OCI-LY7 (cell line): ENCODE data around the gene OMG. TPM values are rescaled to one million over a fixed set of nuclear protein-coding genes. Genes with fewer than 3 reads are reported as not detected.

Experiments used
- BruUV-seq: library from RNA; stranded (reverse); fragments of 400-500 nt; replicated peaks from 2 replicates; lab custom pipeline; 2021; lab: Mats Ljungman, UMichigan
- CTCF ChIA-PET: fragments of 300-600 bp; sonication (Branson Sonifier 250); formaldehyde crosslinking; loops from one replicate; lab custom pipeline; 2022; ENCODE audit warnings: antibody characterized with exemption; ENCODE audit not compliant: unreplicated experiment; lab: Charles Lee
- POLR2A ChIA-PET: fragments of 300-600 bp; sonication (Branson Sonifier 250); formaldehyde crosslinking; loops from one replicate; lab custom pipeline; 2022; ENCODE audit warnings: antibody characterized with exemption; lab: Charles Lee
- DNase-seq: peaks from one replicate; pipeline ENCODE4 v3.0.0-alpha.2; 2015; ENCODE audit warnings: low spot score
- H2AFZ ChIP-seq: fragments of 200-600 bp; sonication (generic), shearing (Covaris generic); 2 replicates; pipeline ENCODE4 v1.6.1; 2014; ENCODE audit warnings: mild to moderate bottlenecking, antibody characterized with exemption, low read length, moderate library complexity
- H3K27ac ChIP-seq: fragments of 200-600 bp; sonication (generic); 2 replicates; pipeline ENCODE4 v1.5.1; 2014; ENCODE audit warnings: mixed run types, low read depth, mild to moderate bottlenecking, moderate library complexity, low read length, inconsistent platforms; ENCODE audit not compliant: poor library complexity, severe bottlenecking
- H3K36me3 ChIP-seq: fragments of 200-600 bp; sonication (generic); 2 replicates; pipeline ENCODE4 v1.6.1; 2014; ENCODE audit warnings: mild to moderate bottlenecking, antibody characterized with exemption, low read length, moderate library complexity, mixed read lengths; ENCODE audit not compliant: insufficient read depth
- H3K4me1 ChIP-seq: fragments of 200-600 bp; sonication (generic); 2 replicates; pipeline ENCODE4 v1.5.1; 2014; ENCODE audit warnings: mild to moderate bottlenecking, low read length; ENCODE audit not compliant: insufficient read depth, poor library complexity, severe bottlenecking
- H3K4me2 ChIP-seq: fragments of 200-600 bp; sonication (generic); 2 replicates; pipeline ENCODE4 v1.6.1; 2014; ENCODE audit warnings: mild to moderate bottlenecking, low read length
- H3K4me3 ChIP-seq: fragments of 200-600 bp; sonication (generic); 2 replicates; pipeline ENCODE4 v1.5.1; 2014; ENCODE audit warnings: mild to moderate bottlenecking, low read depth, low read length; ENCODE audit not compliant: poor library complexity, severe bottlenecking
- H3K79me2 ChIP-seq: fragments of 200-600 bp; sonication (generic); 2 replicates; pipeline ENCODE4 v1.6.1; 2016; ENCODE audit warnings: low read depth, mild to moderate bottlenecking, low read length, moderate library complexity, mixed read lengths; ENCODE audit not compliant: insufficient read depth
- H3K9me2 ChIP-seq: fragments of 200-600 bp; sonication (generic); 2 replicates; pipeline ENCODE4 v1.6.1; 2016; ENCODE audit warnings: mild to moderate bottlenecking, low read length, mixed read lengths; ENCODE audit not compliant: insufficient read depth
- H3K9me3 ChIP-seq: fragments of 200-600 bp; sonication (generic); 2 replicates; pipeline ENCODE4 v1.6.1; 2014; ENCODE audit warnings: mild to moderate bottlenecking, mixed run types, low read length, mixed read lengths
- H4K20me1 ChIP-seq: fragments of 200-600 bp; sonication (generic); 2 replicates; pipeline ENCODE4 v1.6.1; 2014; ENCODE audit warnings: mild to moderate bottlenecking, antibody characterized with exemption, low read length, moderate library complexity, mixed read lengths; ENCODE audit not compliant: insufficient read depth
- CTCF ChIP-seq: fragments of 200-600 bp; sonication (generic); conservative IDR thresholded peaks from 2 replicates; pipeline ENCODE4 v1.5.1; 2014; ENCODE audit warnings: mild to moderate bottlenecking, antibody characterized with exemption, low read length, moderate library complexity, mixed read lengths
- EZH2phosphoT487 ChIP-seq: fragments of 200-600 bp; sonication (generic); IDR thresholded peaks from 2 replicates; pipeline ENCODE4 v1.6.1; 2018; ENCODE audit warnings: low read depth, borderline replicate concordance, mild to moderate bottlenecking, mixed run types, antibody characterized with exemption, low read length, moderate library complexity, mixed read lengths
- intact Hi-C: fragments of 100-400 bp; cut with micrococcal nuclease; formaldehyde crosslinking; loops from one replicate; pipeline ENCODE4 v1.10.0; 2022; ENCODE audit not compliant: unreplicated experiment
- total RNA-seq, 2 experiments: library from RNA; depleted of rRNA in 1 of 2; stranded (reverse); fragments of >200 nt in 1 of 2; shearing (Covaris generic) in 1 of 2; gene quantifications; 2 replicates each; pipeline ENCODE4 v1.2.3, GENCODE V29; 2014 to 2022

OMG gene
- total RNA-seq, 2 experiments from 2014 or later = 0.32 to 1.4 TPM

GRCh38 chr17:31250229-31250628 is 46.8 kb downstream of the OMG start:
- no peak overlapping the region for H3K27ac ChIP-seq
- no peak for TF ChIP-seq EZH2phosphoT487
- TF ChIP-seq CTCF = no peak
- intact Hi-C loops = no loop called here
- BruUV-seq = no TSS peak
- peaks cover 18% of the 10 kb centered on the region for H3K36me3 ChIP-seq
- no peaks in the 10 kb centered on the region for H4K20me1 ChIP-seq
- H3K9me2 ChIP-seq = no peaks in the 10 kb centered on the region
- no peaks in the 10 kb centered on the region for H3K79me2 ChIP-seq
- H3K4me3 ChIP-seq = no peak overlapping the region
- ChIA-PET POLR2A (interaction anchor here (1.0 kb wide), 1 partner anchor 87 kb away, joined by 3 read pairs; no protein-coding TSS in a partner anchor), CTCF (no interaction called here)
- H2AFZ ChIP-seq = peak overlapping the region; percentile 14; the same call in 1 of the 2 replicates
- H3K4me2 ChIP-seq = peak overlapping the region; percentile 31
- H3K4me1 ChIP-seq = peaks cover 19% of the 10 kb centered on the region
- H3K9me3 ChIP-seq = no peaks in the 10 kb centered on the region
- DNase-seq = no peak

- Histone ChIP-seq H2AFZ (peak overlapping the region; percentile 14; the same call in 1 of the 2 replicates), H4K20me1 (no peaks in the 10 kb centered on the region), H3K36me3 (peaks cover 22% of the 10 kb centered on the region), H3K27ac (no peak overlapping the region), H3K79me2 (no peaks in the 10 kb centered on the region), H3K4me3 (no peak overlapping the region), H3K4me2 (no peak overlapping the region), H3K9me2 (no peaks in the 10 kb centered on the region), H3K9me3 (no peaks in the 10 kb centered on the region), H3K4me1 (peaks cover 19% of the 10 kb centered on the region)
- ChIA-PET POLR2A (interaction anchor here (1.0 kb wide), 1 partner anchor 87 kb away, joined by 3 read pairs; no protein-coding TSS in a partner anchor), CTCF (no interaction called here)
- BruUV-seq = no TSS peak
- TF ChIP-seq CTCF (no peak), EZH2phosphoT487 (no peak)
- intact Hi-C loops = no loop called here
- no peak for DNase-seq
Measured at GRCh38 chr17:31249835-31250141, 47.3 kb downstream of the OMG start.

GRCh38 chr17:31248986-31249834 is 47.8 kb downstream of the OMG start:
- CTCF ChIA-PET = no interaction called here
- no peak overlapping the region for H3K4me3 ChIP-seq
- POLR2A ChIA-PET = no interaction called here
- no TSS peak for BruUV-seq
- H3K9me3 ChIP-seq = no peaks in the 10 kb centered on the region
- no peaks in the 10 kb centered on the region for H3K9me2 ChIP-seq
- H3K27ac ChIP-seq = no peak overlapping the region
- no peaks in the 10 kb centered on the region for H3K79me2 ChIP-seq
- no peak for DNase-seq
- TF ChIP-seq EZH2phosphoT487 (no peak), CTCF (no peak)
- H3K36me3 ChIP-seq = peaks cover 24% of the 10 kb centered on the region
- no peak overlapping the region for H2AFZ ChIP-seq
- peaks cover 19% of the 10 kb centered on the region for H3K4me1 ChIP-seq
- H3K4me2 ChIP-seq = no peak overlapping the region
- H4K20me1 ChIP-seq = no peaks in the 10 kb centered on the region
- intact Hi-C loops = no loop called here
